HepG2 (cell line): ENCODE results near the gene VRK3. TPM values are rescaled to one million over a fixed set of nuclear protein-coding genes. Genes with fewer than 3 reads are reported as not detected.

ENCODE experiments used
- BCL3 ChIP-seq: sonication (generic); formaldehyde crosslinking; IDR thresholded peaks from 2 replicates; pipeline ENCODE4 v1.5.1; 2020; ENCODE audit warnings: mild to moderate bottlenecking, missing genetic modification reagents, moderate library complexity
- CBX5 ChIP-seq: sonication (generic); formaldehyde crosslinking; IDR thresholded peaks from 2 replicates; pipeline ENCODE4 v1.4.0; 2020; ENCODE audit warnings: missing genetic modification reagents, borderline replicate concordance
- FOXO4 ChIP-seq: sonication (generic); formaldehyde crosslinking; conservative IDR thresholded peaks from 2 replicates; pipeline ENCODE4 v1.8.1; 2023; ENCODE audit warnings: missing genetic modification reagents
- HCFC1 ChIP-seq: fragments of 150-350 bp; IDR thresholded peaks from 2 replicates; pipeline ENCODE4 v1.6.1; 2014; ENCODE audit warnings: low read depth, low read length
- MLX ChIP-seq: IDR thresholded peaks from 2 replicates; pipeline ENCODE4 v1.6.1; 2016
- REST ChIP-seq, 2 experiments: IDR thresholded peaks; 2 replicates each; pipeline ENCODE4 v1.6.1; 2011 to 2012; ENCODE audit warnings: low read length in 2 of 2, borderline replicate concordance in 1 of 2, low read depth in 1 of 2, mild to moderate bottlenecking in 1 of 2, moderate library complexity in 1 of 2
- SNAPC2 ChIP-seq: sonication (generic); formaldehyde crosslinking; IDR thresholded peaks from 2 replicates; pipeline ENCODE4 v1.8.1; 2022; ENCODE audit warnings: mild to moderate bottlenecking, missing genetic modification reagents
- SPEN ChIP-seq: sonication (generic); formaldehyde crosslinking; IDR thresholded peaks from 2 replicates; pipeline ENCODE4 v1.5.1; 2020; ENCODE audit warnings: low read depth, mild to moderate bottlenecking, missing genetic modification reagents
- TRAFD1 ChIP-seq: sonication (generic); formaldehyde crosslinking; IDR thresholded peaks from 2 replicates; pipeline ENCODE4 v1.5.1; 2020; ENCODE audit warnings: missing genetic modification reagents, mild to moderate bottlenecking, borderline replicate concordance
- ZBTB14 ChIP-seq: sonication (generic); formaldehyde crosslinking; IDR thresholded peaks from 2 replicates; pipeline ENCODE4 v1.4.0; 2020; ENCODE audit warnings: missing genetic modification reagents
- ZFP36L2 ChIP-seq: sonication (generic); formaldehyde crosslinking; IDR thresholded peaks from 2 replicates; pipeline ENCODE4 v1.4.0; 2020; ENCODE audit warnings: missing genetic modification reagents
- ZNF569 ChIP-seq: sonication (generic); formaldehyde crosslinking; IDR thresholded peaks from 2 replicates; pipeline ENCODE4 v1.5.0; 2020; ENCODE audit warnings: mild to moderate bottlenecking, missing genetic modification reagents, moderate library complexity, borderline replicate concordance
- ZNF746 ChIP-seq: sonication (generic); formaldehyde crosslinking; IDR thresholded peaks from 2 replicates; pipeline ENCODE4 v1.8.0; 2022; ENCODE audit warnings: mild to moderate bottlenecking, missing genetic modification reagents
- polyA plus RNA-seq, 8 experiments: library from polyadenylated mRNA; depleted of rRNA in 3 of 8; stranded (reverse) in 7 of 8; unstranded in 1 of 8; fragments of >200 nt; fragmentation: Illumina TruSeq in 4 of 8; extraction: Trizol in 4 of 8; gene quantifications; 2 replicates each; pipeline versions ENCODE4 v1.2.1 to v1.2.3, GENCODE V29; 2011 to 2016; ENCODE audit warnings: low read depth in 4 of 8, missing spikeins in 1 of 8, mixed read lengths in 1 of 8; ENCODE audit not compliant: insufficient read depth in 1 of 8
- total RNA-seq, 5 experiments: library from RNA; depleted of rRNA; stranded (reverse); fragments of >200 nt; fragmentation: Illumina TruSeq; extraction: Trizol; gene quantifications; 2 replicates each; pipeline ENCODE4 v1.2.3, GENCODE V29; 2016; ENCODE audit warnings: low read depth in 1 of 5

Gene VRK3
- total and polyA plus RNA-seq, 2 of the 13 experiments (the other 11 are each of a cell fraction or from before 2014, with no cell fraction given) = 23.8 to 28.3 TPM

- TF ChIP-seq CBX5 (CRISPR knock-in tag) (no peak), ZFP36L2 (CRISPR knock-in tag) (no peak), TRAFD1 (CRISPR knock-in tag) (no peak), ZBTB14 (no peak), SNAPC2 (CRISPR knock-in tag) (no peak), FOXO4 (CRISPR knock-in tag) (no peak), HCFC1 (no peak), BCL3 (no peak), ZNF746 (CRISPR knock-in tag) (no peak), MLX (CRISPR knock-in tag) (no peak), REST (IDR thresholded peaks at IDR 0.05; ENCODE audit: borderline replicate concordance in 1 of 2, low read depth in 1 of 2, low read length in 2 of 2) (no peak), ZNF569 (CRISPR knock-in tag) (no peak), SPEN (CRISPR knock-in tag) (0 out of 2 replicates have a peak, but pooled peaks have one; percentile 26)
Observed at GRCh38 chr19:49937750-49938381, 87.3 kb downstream of the VRK3 start (continued).
